Measurements from ENCODE around the gene KCNAB1.

Gene KCNAB1

GRCh38 chr3:156532730-156533129 is 412.4 kb downstream of the KCNAB1 start:
- no peak overlapping the region for H3K4me3 ChIP-seq (ENCODE audit: low read depth in 1 of 2, low read length in 1 of 2)
- no peak for TF ChIP-seq CTCF (IDR thresholded peaks at IDR 0.05)
- no peaks in the 10 kb centered on the region for H3K9me3 ChIP-seq

GRCh38 chr3:156533205-156533604 is 412.8 kb downstream of the KCNAB1 start:
- no peak for TF ChIP-seq CTCF (IDR thresholded peaks at IDR 0.05)
- Histone ChIP-seq H3K27ac (no peak overlapping the region), H3K36me3 (peaks cover 17% of the 10 kb centered on the region), H3K4me1 (ENCODE audit: control insufficient read depth in 1 of 2, insufficient read depth in 1 of 2, low read depth in 1 of 2, low read length in 1 of 2) (no peaks in the 10 kb centered on the region), H3K4me3 (ENCODE audit: low read depth in 1 of 2, low read length in 1 of 2) (no peak overlapping the region), H3K9me3 (no peaks in the 10 kb centered on the region), H3K27me3 (no peaks in the 10 kb centered on the region)

More at GRCh38 chr3:156532730-156533129, 412.4 kb downstream of the KCNAB1 start:
- peaks cover 12% of the 10 kb centered on the region for H3K36me3 ChIP-seq
- no peak overlapping the region for H3K27ac ChIP-seq
- H3K4me1 ChIP-seq (ENCODE audit: control insufficient read depth in 1 of 2, insufficient read depth in 1 of 2, low read depth in 1 of 2, low read length in 1 of 2): no peaks in the 10 kb centered on the region
- H3K27me3 ChIP-seq: no peaks in the 10 kb centered on the region

GRCh38 chr3:156535162-156535627 is 414.8 kb downstream of the KCNAB1 start:
- Histone ChIP-seq H3K4me3 (ENCODE audit: low read depth in 1 of 2, low read length in 1 of 2) (no peak overlapping the region), H3K4me1 (ENCODE audit: control insufficient read depth in 1 of 2, insufficient read depth in 1 of 2, low read depth in 1 of 2, low read length in 1 of 2) (no peaks in the 10 kb centered on the region), H3K9me3 (no peaks in the 10 kb centered on the region), H3K27me3 (no peaks in the 10 kb centered on the region), H3K27ac (no peak overlapping the region), H3K36me3 (peaks cover 36% of the 10 kb centered on the region)
- TF ChIP-seq CTCF (IDR thresholded peaks at IDR 0.05): no peak

GRCh38 chr3:156535798-156536197 is 415.4 kb downstream of the KCNAB1 start:
- Histone ChIP-seq H3K36me3 (peaks cover 36% of the 10 kb centered on the region), H3K9me3 (no peaks in the 10 kb centered on the region), H3K4me3 (ENCODE audit: low read depth in 1 of 2, low read length in 1 of 2) (no peak overlapping the region), H3K27me3 (no peaks in the 10 kb centered on the region), H3K4me1 (ENCODE audit: control insufficient read depth in 1 of 2, insufficient read depth in 1 of 2, low read depth in 1 of 2, low read length in 1 of 2) (no peaks in the 10 kb centered on the region), H3K27ac (no peak overlapping the region)
- no peak for TF ChIP-seq CTCF (IDR thresholded peaks at IDR 0.05)

GRCh38 chr3:156536524-156537316 is 416.3 kb downstream of the KCNAB1 start:
- H3K4me3 ChIP-seq (ENCODE audit: low read depth in 1 of 2, low read length in 1 of 2): no peak overlapping the region
- no peak overlapping the region for H3K27ac ChIP-seq
- peaks cover 35% of the 10 kb centered on the region for H3K36me3 ChIP-seq
- TF ChIP-seq CTCF (IDR thresholded peaks at IDR 0.05): no peak
- H3K27me3 ChIP-seq: no peaks in the 10 kb centered on the region
- H3K4me1 ChIP-seq (ENCODE audit: control insufficient read depth in 1 of 2, insufficient read depth in 1 of 2, low read depth in 1 of 2, low read length in 1 of 2): no peaks in the 10 kb centered on the region
- no peaks in the 10 kb centered on the region for H3K9me3 ChIP-seq

Measured in neutrophil (primary cell).